Measurements from ENCODE around the gene BRINP3.

DNA sequence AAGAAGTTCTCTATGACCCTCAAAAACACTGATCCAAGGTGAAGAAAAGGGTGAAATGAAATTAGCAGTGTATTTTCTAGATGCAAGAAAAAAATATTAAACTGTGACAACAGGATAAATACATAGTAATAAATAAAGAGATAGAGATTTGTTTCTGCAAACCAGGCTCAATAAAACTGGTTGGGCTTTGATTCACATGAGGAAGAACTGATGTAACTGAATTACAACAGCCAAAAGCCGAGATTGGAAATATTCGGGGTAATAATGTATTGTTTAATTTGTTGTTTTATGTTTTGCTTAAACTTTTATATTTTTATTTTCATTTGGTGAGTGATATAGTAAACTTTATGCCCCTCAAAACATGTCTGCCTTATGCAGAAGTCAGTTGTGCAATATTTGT, 285.0 kb downstream of the BRINP3 start:
- TF ChIP-seq, protein P1, sequence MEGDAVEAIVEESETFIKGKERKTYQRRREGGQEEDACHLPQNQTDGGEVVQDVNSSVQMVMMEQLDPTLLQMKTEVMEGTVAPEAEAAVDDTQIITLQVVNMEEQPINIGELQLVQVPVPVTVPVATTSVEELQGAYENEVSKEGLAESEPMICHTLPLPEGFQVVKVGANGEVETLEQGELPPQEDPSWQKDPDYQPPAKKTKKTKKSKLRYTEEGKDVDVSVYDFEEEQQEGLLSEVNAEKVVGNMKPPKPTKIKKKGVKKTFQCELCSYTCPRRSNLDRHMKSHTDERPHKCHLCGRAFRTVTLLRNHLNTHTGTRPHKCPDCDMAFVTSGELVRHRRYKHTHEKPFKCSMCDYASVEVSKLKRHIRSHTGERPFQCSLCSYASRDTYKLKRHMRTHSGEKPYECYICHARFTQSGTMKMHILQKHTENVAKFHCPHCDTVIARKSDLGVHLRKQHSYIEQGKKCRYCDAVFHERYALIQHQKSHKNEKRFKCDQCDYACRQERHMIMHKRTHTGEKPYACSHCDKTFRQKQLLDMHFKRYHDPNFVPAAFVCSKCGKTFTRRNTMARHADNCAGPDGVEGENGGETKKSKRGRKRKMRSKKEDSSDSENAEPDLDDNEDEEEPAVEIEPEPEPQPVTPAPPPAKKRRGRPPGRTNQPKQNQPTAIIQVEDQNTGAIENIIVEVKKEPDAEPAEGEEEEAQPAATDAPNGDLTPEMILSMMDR (conservative IDR thresholded peaks at IDR 0.05; ENCODE audit: low read length): no peak
- TF ChIP-seq EZH2phosphoT487 (IDR thresholded peaks at IDR 0.05; ENCODE audit: borderline replicate concordance, low read depth, low read length): no peak

Measured in OCI-LY7 (cell line).